Right hindlimb (tissue), 1 donor: ENCODE measurements around the gene TAOK1.
A peak's percentile ranks its signal among the peaks of the same experiment; 100 is the strongest.
"Not testable (repeated sequence)": the region's sequence is repeated elsewhere in the genome, so short reads cannot be mapped to it uniquely, and the experiment has no call there.

Experiments
- DNase-seq: peaks from one replicate; pipeline ENCODE4 v3.0.0-alpha.2; 2018

The TAOK1 gene

GRCh38 chr17:29555840-29556239 is 165.7 kb downstream of the TAOK1 start:
- DNase-seq = no peak

DNA sequence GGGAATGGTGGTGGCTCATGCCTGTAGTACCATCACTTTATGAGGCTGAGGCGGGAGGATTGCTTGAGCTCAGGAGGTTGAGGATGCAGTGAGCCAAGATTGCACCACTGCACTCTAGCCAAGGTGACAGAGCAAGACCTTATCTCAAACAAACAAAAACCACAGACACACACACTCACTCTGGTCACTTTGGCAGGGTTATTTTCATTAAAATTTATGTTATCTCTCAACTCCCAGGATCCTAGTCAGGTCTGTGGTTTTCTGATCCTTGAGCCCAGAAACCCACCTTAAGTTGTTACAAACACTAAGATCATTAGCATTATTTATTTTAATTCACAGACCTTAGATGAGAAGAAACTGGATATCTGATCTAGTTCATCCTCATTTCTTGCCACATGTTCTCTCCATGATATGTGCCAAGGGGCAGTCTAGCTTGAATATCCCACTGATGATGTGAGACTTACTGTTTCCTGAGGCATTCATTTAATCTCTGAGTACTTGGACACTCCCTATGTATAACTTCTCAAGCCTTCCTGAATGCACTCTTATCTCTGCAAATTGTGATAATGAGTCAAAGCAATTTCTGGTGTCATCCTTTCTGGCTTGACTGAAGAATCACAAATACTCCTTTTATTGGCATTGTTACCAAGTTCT is 167.0 kb downstream of the TAOK1 start:
- DNase-seq = no peak

- DNase-seq = no peak
Observed at GRCh38 chr17:29557739-29558116, 167.6 kb downstream of the TAOK1 start.

DNA sequence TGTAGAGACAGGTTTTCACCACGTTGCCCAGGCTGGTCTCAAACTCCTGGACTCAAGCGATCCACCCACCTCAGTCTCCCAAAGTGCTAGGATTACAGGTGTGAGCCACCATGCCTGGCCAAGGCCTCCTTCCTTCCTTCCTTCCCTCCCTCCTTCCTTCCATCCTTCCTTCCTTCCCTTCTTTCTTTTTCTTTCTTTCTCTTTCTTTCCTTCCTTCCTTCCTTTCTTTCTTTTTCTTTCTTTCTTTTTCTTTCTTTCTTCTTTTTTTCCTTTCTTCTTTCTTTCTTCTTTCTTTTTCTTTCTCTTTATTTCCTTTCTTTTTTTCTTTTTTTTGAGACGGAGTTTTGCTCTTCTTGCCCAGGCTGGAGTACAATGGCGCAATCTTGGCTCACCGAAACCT is 168.0 kb downstream of the TAOK1 start:
- DNase-seq = not testable (repeated sequence)

GRCh38 chr17:29559640-29560039 is 169.5 kb downstream of the TAOK1 start:
- no peak for DNase-seq

DNA sequence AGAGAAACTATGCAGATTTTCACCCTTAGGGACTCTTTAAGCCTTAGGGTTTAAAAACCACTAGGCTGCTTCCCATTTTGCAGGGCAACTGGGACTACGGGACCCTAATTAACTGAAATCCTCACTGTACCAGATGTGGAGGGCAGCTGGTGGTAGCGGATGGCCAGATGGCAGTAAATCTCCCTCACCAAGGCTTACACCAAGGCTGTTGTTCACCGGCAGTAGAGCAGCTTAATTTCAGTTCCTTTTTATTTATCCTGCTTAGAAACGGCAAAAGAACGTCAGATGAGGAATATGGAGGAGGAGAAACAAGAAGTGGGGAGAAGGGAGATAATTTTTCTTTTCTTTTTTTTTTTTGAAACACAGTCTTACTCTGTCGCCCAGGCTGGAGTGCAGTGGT is 170.2 kb downstream of the TAOK1 start:
- no peak for DNase-seq

DNA sequence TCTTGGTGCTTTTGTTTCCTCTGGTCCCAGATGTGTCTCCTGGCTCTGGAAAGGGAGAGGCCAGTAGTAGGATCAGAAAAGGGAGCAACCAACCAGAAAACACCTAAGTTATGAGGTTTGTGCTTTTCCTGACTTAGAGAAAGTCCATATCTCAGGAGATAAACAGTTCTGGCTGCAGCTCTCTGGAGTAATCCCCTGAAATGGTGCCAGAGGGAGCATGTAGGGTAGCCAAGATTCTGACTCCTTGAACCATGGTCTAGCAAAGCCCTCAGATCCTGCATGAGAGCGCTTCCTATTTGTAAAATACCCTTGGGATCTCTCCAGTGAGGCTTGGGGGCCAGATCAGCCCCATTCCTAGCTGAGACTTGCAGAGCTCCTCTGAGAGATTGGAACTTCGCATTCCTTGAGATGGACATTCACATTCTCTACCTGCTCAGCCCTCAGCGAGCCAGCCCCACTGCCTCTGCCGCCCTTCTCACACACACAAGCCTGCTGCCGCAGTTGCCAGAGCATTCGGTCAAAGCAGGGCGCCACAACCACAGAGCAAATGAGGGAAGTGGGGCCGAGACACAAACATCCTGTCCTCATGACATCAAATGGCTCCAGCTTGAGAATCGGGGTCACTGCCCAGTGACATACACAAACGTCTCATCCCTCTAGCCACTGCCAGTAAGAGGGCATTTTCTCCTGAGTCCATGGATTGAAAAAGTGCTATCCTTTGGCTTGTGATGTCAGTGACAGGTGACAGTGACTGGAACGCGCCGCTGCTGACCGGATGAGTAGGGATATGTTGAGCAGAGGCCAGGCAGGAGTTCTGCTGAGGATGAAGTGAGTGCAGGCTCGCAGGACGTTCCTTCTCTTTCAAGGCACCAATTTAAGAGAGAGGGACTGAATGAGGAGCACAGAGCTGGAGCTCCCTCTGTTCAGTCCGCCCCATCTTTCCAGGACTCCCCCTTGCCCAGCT is 171.7 kb downstream of the TAOK1 start:
- DNase-seq = no peak

- no peak for DNase-seq
Observed at GRCh38 chr17:29562615-29563014, 172.5 kb downstream of the TAOK1 start.

DNA sequence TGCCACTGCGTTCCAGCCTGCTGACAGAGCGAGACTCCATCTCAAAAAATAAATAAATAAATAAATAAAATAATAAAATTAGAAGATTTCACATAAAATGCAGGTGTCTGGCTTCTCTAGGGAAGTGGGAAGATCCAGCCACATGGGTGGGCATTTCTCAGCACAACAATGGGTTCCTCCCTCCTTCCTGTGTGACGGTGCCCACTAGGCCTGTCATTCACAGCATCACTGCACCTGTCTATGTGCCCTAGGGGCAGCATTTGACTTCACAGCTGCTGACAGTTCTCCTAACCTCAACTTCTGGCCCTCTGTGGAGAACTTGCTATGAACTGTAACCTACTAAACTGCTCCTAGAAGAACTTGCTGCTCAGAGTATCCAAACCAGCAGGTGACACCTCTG is 173.7 kb downstream of the TAOK1 start:
- DNase-seq = no peak

GRCh38 chr17:29565643-29566472 is 175.7 kb downstream of the TAOK1 start:
- DNase-seq = no peak

DNA sequence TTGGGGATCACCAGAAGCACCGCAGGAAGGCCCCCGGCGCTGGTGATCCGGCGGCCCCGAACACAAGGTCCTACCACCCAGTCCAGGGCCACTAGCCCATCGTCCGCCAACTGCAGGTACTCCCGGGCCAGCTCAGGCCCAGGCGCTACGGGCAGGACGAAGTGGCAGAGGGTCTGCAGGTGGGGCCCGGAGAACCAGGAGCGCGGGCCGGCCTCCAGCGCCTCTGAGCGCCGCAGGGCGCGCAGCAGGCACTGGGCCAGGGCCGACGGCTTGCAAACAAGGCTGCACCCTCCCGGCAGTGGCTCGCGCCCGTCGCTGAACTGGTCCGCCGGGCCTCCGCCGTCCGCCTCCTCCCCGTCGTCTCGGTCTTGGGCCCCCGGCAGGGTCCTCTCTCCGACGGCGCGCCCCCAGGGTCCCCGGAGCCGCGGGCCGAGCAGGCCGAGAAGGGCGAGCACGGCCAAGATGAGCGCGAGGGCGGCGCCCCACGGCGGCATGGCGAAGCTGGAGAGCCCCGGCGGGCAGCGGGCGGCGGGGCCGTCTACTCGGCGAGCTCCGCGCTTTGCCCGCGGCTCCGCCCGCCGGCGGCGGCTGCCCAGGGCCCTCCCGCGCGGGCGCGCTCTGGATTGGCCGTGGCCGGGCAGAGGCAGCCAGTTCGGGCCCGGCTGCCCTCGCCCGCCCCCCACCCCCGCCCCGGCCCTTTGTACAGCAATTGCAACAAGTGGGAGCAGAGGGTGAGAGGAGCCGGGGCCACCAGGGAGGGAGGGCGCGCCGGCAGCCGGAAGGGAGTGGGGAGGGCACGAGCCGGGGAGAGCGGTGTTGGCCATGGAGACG is 176.5 kb downstream of the TAOK1 start, which contains the start of gene ABHD15:
Gene ABHD15 (minus strand): TSS at position 565 of the 831 bp plus-strand sequence. CDS start 71 bp downstream, at position 494.
- peak; percentile 77 for DNase-seq

GRCh38 chr17:29567304-29567553 is 177.1 kb downstream of the TAOK1 start:
- no peak for DNase-seq

DNA sequence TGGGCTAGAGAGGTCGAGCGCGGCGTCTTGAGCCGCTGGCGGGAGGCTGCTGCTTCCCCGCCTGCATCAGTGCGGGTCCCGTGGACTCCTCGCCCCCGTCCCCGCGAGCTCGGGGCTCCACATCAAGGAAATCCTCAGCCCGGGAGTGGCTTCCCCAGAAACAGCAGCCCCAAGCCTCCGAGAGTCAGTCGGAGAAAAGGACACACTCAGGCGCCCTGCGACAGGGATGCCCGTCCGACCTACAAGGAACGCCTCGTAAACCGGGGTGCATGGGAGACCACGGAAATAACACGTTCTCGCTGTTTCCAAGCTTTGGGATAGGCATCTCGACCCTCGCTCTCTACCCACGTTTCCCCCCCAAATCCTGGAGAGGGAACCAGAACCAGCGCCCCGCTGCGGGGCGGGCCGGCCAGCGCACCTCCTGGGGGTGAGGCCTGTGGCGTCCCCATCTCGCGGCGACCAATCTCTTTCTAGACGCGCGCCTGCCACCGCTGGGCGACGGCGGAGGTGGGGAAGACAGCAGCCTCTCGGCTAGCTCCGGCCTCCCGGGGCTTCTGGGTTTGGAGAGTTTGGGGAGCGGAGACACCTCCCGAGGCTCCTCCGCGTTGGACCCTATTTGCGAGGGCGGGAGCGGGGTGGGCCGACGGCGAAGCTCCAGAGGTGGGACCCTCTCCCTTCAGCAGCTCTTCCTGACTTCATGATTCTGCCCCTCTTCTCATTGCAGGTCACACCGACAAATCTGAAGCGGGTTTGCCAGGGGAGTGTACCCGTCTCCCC is 177.6 kb downstream of the TAOK1 start:
- peak; percentile 61 for DNase-seq

GRCh38 chr17:29568331-29569244 is 178.4 kb downstream of the TAOK1 start, which contains the start of gene TP53I13:
Gene TP53I13, plus strand, starts transcription at chr17:29568701. Its CDS starts 58 bp downstream, at chr17:29568759.
- peak; percentile 93 for DNase-seq

DNA sequence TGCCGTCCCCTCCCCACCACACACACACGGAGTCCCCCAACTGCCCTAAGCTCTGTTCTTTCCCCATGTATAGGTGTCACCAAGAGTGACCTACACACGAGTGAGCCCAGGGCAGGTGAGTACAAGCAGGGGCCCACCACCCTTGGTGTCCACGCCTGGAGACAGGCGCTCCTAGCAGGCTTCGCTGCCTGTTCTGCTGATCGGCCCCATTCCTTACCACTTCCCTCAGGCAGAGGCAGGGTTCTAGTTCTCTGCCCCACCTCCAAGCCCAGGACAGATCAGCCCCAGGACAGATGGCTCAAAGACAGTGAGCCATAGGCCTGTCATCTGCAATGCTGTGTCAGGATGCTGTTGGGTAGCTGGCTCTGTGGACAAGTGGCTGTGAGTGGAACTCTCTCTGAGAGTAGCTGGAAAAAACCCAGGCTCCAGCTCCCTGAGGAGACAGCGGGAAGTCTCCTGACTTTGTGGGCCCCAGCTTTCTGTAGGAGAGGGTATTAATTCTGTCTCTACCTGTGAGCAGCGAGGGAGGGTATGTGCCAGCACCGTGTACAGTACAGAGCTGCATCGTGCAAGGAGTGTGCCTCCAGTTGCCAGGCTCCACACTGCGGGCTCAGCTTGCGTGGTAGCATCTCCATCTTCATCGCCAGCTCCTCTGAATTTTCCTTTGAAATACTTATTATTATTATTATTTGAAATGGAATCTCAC is 179.2 kb downstream of the TAOK1 start:
- no peak for DNase-seq

DNA sequence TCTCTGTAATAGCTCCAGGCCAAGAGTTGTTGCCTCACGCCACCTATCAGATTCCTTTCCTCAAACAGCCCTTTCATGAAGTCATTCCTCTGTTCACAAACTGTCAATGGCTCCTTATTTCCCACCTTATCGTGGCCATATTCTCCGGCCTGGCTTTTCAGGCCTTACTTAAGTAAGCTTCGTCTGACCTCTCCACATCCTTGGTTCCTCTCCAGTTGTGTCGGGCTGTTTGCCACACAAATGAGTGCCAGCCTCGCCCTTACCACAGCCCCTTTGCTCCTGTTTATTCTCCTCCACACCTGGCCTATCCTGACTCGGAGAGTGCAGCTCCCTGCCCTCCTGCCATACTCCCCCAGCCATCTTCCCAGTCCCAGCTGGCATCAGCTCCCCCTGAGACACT is 180.4 kb downstream of the TAOK1 start:
- no peak for DNase-seq

DNA sequence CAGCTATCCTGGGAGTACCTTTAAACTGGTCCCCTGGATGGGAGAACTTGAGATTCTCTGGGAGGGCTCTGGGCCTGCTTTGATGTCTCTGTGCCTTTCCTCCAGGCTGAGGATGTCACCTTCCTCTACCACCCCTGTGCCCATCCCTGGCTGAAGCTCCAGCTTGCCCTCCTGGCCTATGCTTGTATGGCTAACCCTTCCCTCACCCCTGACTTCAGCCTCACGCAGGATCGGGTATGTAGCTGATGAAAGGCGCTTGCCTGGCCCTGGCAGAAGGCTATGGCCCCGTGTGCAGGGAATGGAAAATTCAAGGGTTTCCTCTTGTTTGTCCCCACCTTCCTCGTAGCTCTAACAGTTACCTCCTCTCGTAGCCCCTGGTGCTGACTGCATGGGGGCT is 181.3 kb downstream of the TAOK1 start:
- DNase-seq = no peak

GRCh38 chr17:29571883-29572681 is 181.9 kb downstream of the TAOK1 start:
- DNase-seq = peak; percentile 29
